ENCODE measurements around the gene ZNF491.

- TF ChIP-seq CTCF (conservative IDR thresholded peaks at IDR 0.05; ENCODE audit: low read depth, low read length) (no peak), POLR2A (IDR thresholded peaks at IDR 0.05; ENCODE audit: low read depth, low read length) (no peak), CEBPB (IDR thresholded peaks at IDR 0.05; ENCODE audit: low read depth, low read length) (no peak), RCOR1 (IDR thresholded peaks at IDR 0.05; ENCODE audit: insufficient replicate concordance, low read length) (no peak), USF2 (IDR thresholded peaks at IDR 0.05; ENCODE audit: low read depth, low read length) (no peak), FOS (IDR thresholded peaks at IDR 0.05; ENCODE audit: low read depth, low read length) (no peak), RFX5 (IDR thresholded peaks at IDR 0.05; ENCODE audit: low read depth, low read length) (no peak), ELK1 (IDR thresholded peaks at IDR 0.05; ENCODE audit: borderline replicate concordance, low read depth, low read length) (no peak)
Observed at GRCh38 chr19:11787536-11787935, 10.8 kb upstream of the ZNF491 start.

Measured in IMR-90 (cell line).